GM12878 (cell line): ENCODE results near the gene IMMP2L. TPM values are rescaled to one million over a fixed set of nuclear protein-coding genes. Genes with fewer than 3 reads are reported as not detected.

Source experiments
- ATAC-seq: fragments of 200-7000 bp; cut with Tn5 transposase; 3 replicates; pipeline ENCODE4 v1.9.1; 2020; ENCODE audit warnings: mild to moderate bottlenecking, moderate library complexity
- BruUV-seq: library from RNA; stranded (reverse); fragments of 400-500 nt; replicated peaks from 2 replicates; lab custom pipeline; 2021; lab: Mats Ljungman, UMichigan
- CTCF ChIA-PET: fragments of 300-600 bp; sonication (Branson Sonifier 250); formaldehyde crosslinking; extraction: SDS; loops from one replicate; lab custom pipeline; 2021; ENCODE audit warnings: inconsistent platforms; lab: Yijun Ruan, JAX
- POLR2A ChIA-PET: fragments of 350-600 bp; formaldehyde crosslinking; extraction: SDS; loops from one replicate; lab custom pipeline; 2021; ENCODE audit warnings: inconsistent platforms; lab: Charles Lee
- RAD21 ChIA-PET: fragments of 300-600 bp; sonication (Branson Sonifier 250); formaldehyde crosslinking; loops from one replicate; lab custom pipeline; 2023; ENCODE audit warnings: antibody characterized with exemption; ENCODE audit not compliant: unreplicated experiment; lab: Charles Lee
- SMC1A ChIA-PET: fragments of 300-600 bp; sonication (Branson Sonifier 250); formaldehyde crosslinking; loops from one replicate; lab custom pipeline; 2023; ENCODE audit not compliant: unreplicated experiment, uncharacterized antibody; lab: Charles Lee
- DNase-seq: peaks from one replicate; pipeline ENCODE4 v3.0.0-alpha.2; 2011; ENCODE audit warnings: low read depth, low spot score
- FAIRE-seq: peaks from 3 replicates; lab custom pipeline; 2011; peaks lifted over from hg19 to GRCh38; lab: Jason Lieb, UNC
- H2AFZ ChIP-seq: 2 replicates; pipeline ENCODE4 v1.6.0; 2011; ENCODE audit warnings: low read depth, low read length, control low read depth; ENCODE audit not compliant: control insufficient read depth
- H3K27ac ChIP-seq: 2 replicates; pipeline ENCODE4 v1.5.1; 2011; ENCODE audit warnings: control low read depth; ENCODE audit not compliant: control insufficient read depth, insufficient read depth
- H3K27me3 ChIP-seq, 2 experiments: replicated peaks in 1 of 2; 2 replicates each; pipeline versions ENCODE4 v1.6.0 to v1.6.1; 2011; ENCODE audit warnings: low read length in 1 of 2; ENCODE audit not compliant: control insufficient read depth in 2 of 2, insufficient read depth in 2 of 2
- H3K36me3 ChIP-seq, 2 experiments: 2 replicates each; pipeline ENCODE4 v1.5.1; 2011; ENCODE audit warnings: low read length in 1 of 2; ENCODE audit not compliant: control insufficient read depth in 2 of 2, insufficient read depth in 2 of 2
- H3K4me1 ChIP-seq: 2 replicates; pipeline ENCODE4 v1.6.1; 2011; ENCODE audit warnings: mild to moderate bottlenecking, low read length, moderate library complexity, mixed read lengths; ENCODE audit not compliant: control insufficient read depth, insufficient read depth
- H3K4me2 ChIP-seq: 2 replicates; pipeline ENCODE4 v1.6.0; 2011; ENCODE audit warnings: control low read depth; ENCODE audit not compliant: control insufficient read depth, insufficient read depth
- H3K4me3 ChIP-seq: fragments of 200-600 bp; sonication (generic); 2 replicates; pipeline ENCODE4 v1.5.1; 2016
- H3K79me2 ChIP-seq: 2 replicates; pipeline ENCODE4 v1.6.0; 2011; ENCODE audit warnings: low read length; ENCODE audit not compliant: control insufficient read depth, insufficient read depth
- H3K9ac ChIP-seq: 2 replicates; pipeline ENCODE4 v1.8.0; 2011; ENCODE audit warnings: low read length, control low read depth, mixed read lengths; ENCODE audit not compliant: control insufficient read depth, insufficient read depth
- H3K9me3 ChIP-seq: replicated peaks from 3 replicates; pipeline ENCODE4 v1.5.1; 2011; ENCODE audit warnings: mild to moderate bottlenecking, low read length; ENCODE audit not compliant: control insufficient read depth, insufficient read depth
- H4K20me1 ChIP-seq: 2 replicates; pipeline ENCODE4 v1.6.0; 2011; ENCODE audit not compliant: control insufficient read depth, insufficient read depth
- MTA3 ChIP-seq: IDR thresholded peaks from 2 replicates; pipeline ENCODE4 v1.6.1; 2012; ENCODE audit warnings: low read length, inconsistent platforms, borderline replicate concordance
- NR2F1 ChIP-seq: fragments of 450-650 bp; conservative IDR thresholded peaks from 2 replicates; pipeline ENCODE4 v1.6.1; 2017; ENCODE audit warnings: mild to moderate bottlenecking
- RUNX3 ChIP-seq: IDR thresholded peaks from 2 replicates; pipeline ENCODE4 v1.6.1; 2012; ENCODE audit warnings: low read length, inconsistent platforms
- STAT1 ChIP-seq: fragments of 450-650 bp; conservative IDR thresholded peaks from 2 replicates; pipeline ENCODE4 v1.6.1; 2014; ENCODE audit warnings: antibody characterized with exemption, mild to moderate bottlenecking
- STAT3 ChIP-seq: IDR thresholded peaks from 2 replicates; pipeline ENCODE4 v1.6.1; 2011; ENCODE audit warnings: low read depth, low read length, improper control_type of control experiment
- WGBS: methylation state at CpG from one replicate; pipeline ENCODE4 v1.1.6; 2016; ENCODE audit warnings: low lambda C conversion rate; ENCODE audit not compliant: insufficient replicate concordance, insufficient coverage; ENCODE audit errors: missing lambda C conversion rate; 5-methylcytosine and 5-hydroxymethylcytosine counted together
- in situ Hi-C: fragments of 300-500 bp; cut with MboI; formaldehyde crosslinking; loops from 9 replicates; pipeline ENCODE4 v1.14.3; 2018; ENCODE audit warnings: mixed read lengths
- intact Hi-C: fragments of 100-400 bp; cut with micrococcal nuclease; formaldehyde crosslinking; loops from one replicate; pipeline ENCODE4 v1.14.2; 2022; ENCODE audit not compliant: unreplicated experiment
- polyA plus RNA-seq, 11 experiments: library from polyadenylated mRNA; depleted of rRNA in 4 of 11; unstranded in 6 of 11; stranded (reverse) in 5 of 11; fragments of >200 nt; fragmentation: Nextera tagmentation in 4 of 11; fragmentation: Illumina TruSeq in 1 of 11; extraction: Ambion mirVana in 4 of 11; extraction: Trizol in 1 of 11; gene quantifications; 1 replicate in 1 of 11; 2 replicates in 10 of 11; pipeline versions ENCODE4 v1.2.1 to v1.2.3, GENCODE V29; 2011 to 2016; ENCODE audit warnings: inconsistent platforms in 2 of 11, missing spikeins in 2 of 11, low read depth in 1 of 11
- total RNA-seq, 4 experiments: library from RNA; depleted of rRNA in 3 of 4; stranded (reverse); fragments of >200 nt in 3 of 4; fragmentation: Illumina TruSeq in 1 of 4; extraction: Trizol in 1 of 4; gene quantifications; 2 replicates each; pipeline versions ENCODE4 v1.2.1 to v1.2.3, GENCODE V29; 2013 to 2021
- TF ChIP-seq, protein P1 (sequence below): fragments of 450-650 bp; IDR thresholded peaks from 2 replicates; pipeline ENCODE4 v1.6.1; 2017; ENCODE audit warnings: antibody characterized with exemption, mild to moderate bottlenecking, moderate library complexity

Gene IMMP2L
- total and polyA plus RNA-seq, 10 of the 15 experiments (the other 5 are each of a cell fraction or from before 2014, with no cell fraction given): 12.6 to 46.3 (median 19.6) TPM

DNA sequence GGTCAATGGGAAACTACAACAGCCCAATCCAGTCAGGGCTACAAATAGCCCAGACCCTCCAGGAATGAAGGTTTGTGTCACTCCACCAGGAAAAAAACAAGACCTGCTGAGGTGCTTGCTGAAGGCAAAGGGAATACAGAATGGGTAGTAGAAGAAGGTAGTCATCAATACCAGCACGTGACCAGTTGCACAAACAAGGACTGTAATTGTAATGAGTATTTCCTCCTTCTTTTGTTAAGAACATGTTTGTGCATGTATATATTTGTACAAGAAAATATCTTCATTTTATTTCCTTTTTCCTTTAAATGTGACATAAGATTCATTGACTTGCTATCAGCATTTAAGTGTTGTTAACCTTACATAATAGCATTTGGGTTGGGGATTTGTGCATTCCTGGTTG lies 229.3 kb downstream of the IMMP2L start:
- DNase-seq (no peak), ATAC-seq (no peak), FAIRE-seq (no peak)
- Histone ChIP-seq H3K9me3 (no peaks in the 10 kb centered on the region; the same call in 1 of the 3 replicates), H3K4me2 (no peak overlapping the region), H3K36me3 (no peaks in the 10 kb centered on the region), H3K4me1 (0 out of 2 replicates have a peak, but pooled peaks cover 3% of the 10 kb centered on the region), H4K20me1 (no peaks in the 10 kb centered on the region), H3K27me3 (no peaks in the 10 kb centered on the region), H3K27ac (no peak overlapping the region), H2AFZ (no peak overlapping the region), H3K79me2 (no peaks in the 10 kb centered on the region), H3K9ac (no peak overlapping the region), H3K4me3 (no peak overlapping the region)
- no peak for TF ChIP-seq MTA3
- no peak for TF ChIP-seq STAT1
- TF ChIP-seq STAT3: no peak
- TF ChIP-seq, protein P1, sequence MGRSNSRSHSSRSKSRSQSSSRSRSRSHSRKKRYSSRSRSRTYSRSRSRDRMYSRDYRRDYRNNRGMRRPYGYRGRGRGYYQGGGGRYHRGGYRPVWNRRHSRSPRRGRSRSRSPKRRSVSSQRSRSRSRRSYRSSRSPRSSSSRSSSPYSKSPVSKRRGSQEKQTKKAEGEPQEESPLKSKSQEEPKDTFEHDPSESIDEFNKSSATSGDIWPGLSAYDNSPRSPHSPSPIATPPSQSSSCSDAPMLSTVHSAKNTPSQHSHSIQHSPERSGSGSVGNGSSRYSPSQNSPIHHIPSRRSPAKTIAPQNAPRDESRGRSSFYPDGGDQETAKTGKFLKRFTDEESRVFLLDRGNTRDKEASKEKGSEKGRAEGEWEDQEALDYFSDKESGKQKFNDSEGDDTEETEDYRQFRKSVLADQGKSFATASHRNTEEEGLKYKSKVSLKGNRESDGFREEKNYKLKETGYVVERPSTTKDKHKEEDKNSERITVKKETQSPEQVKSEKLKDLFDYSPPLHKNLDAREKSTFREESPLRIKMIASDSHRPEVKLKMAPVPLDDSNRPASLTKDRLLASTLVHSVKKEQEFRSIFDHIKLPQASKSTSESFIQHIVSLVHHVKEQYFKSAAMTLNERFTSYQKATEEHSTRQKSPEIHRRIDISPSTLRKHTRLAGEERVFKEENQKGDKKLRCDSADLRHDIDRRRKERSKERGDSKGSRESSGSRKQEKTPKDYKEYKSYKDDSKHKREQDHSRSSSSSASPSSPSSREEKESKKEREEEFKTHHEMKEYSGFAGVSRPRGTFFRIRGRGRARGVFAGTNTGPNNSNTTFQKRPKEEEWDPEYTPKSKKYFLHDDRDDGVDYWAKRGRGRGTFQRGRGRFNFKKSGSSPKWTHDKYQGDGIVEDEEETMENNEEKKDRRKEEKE: no peak
- ChIA-PET CTCF (no interaction called here), POLR2A (no interaction called here), SMC1A (no interaction called here), RAD21 (no interaction called here)
- no TSS peak for BruUV-seq
- in situ Hi-C loops (no loop called here), intact Hi-C loops (no loop called here)
- 5% methylated on average over 1 of the region's 1 CpG for WGBS

DNA sequence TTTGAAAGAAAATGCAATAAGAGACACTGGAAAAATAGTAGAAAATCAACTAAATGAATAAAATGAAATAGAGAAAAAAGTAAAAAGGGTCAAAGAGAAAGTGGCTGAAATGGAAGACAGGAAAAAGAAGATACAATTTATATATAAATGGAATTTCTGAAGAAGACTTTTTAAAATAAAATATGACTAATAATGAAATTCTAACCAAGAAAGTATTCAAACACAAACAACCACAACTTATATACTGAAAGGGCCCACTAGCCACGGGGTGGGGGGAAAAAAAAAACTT lies 232.1 kb downstream of the IMMP2L start:
- Histone ChIP-seq H3K4me1 (0 out of 2 replicates have a peak, but pooled peaks cover 3% of the 10 kb centered on the region), H2AFZ (no peak overlapping the region), H3K27me3 (no peaks in the 10 kb centered on the region), H3K4me3 (no peak overlapping the region), H3K4me2 (no peak overlapping the region), H3K36me3 (no peaks in the 10 kb centered on the region)
- RAD21 ChIA-PET: no interaction called here
- CTCF ChIA-PET: no interaction called here
- BruUV-seq: no TSS peak
- TF ChIP-seq NR2F1 (no peak), RUNX3 (0 out of 2 replicates have a peak, but pooled peaks have one; percentile 8)
- TF ChIP-seq, all 136 proteins: peak for 1
- ATAC-seq: no peak
- Histone ChIP-seq H3K9me3 (no peaks in the 10 kb centered on the region; the same call in 1 of the 3 replicates), H3K9ac (no peak overlapping the region), H4K20me1 (no peaks in the 10 kb centered on the region), H3K27ac (no peak overlapping the region), H3K79me2 (no peaks in the 10 kb centered on the region)
- POLR2A ChIA-PET: no interaction called here
- intact Hi-C loops (no loop called here), in situ Hi-C loops (no loop called here)
- FAIRE-seq: no peak
- SMC1A ChIA-PET: no interaction called here
- no peak for DNase-seq
- 7% methylated on average over 1 of the region's 1 CpG for WGBS
